ENCODE data around the gene NDUFV1.
"Not testable (repeated sequence)": the region's sequence is repeated elsewhere in the genome, so short reads cannot be mapped to it uniquely, and the experiment has no call there.

- not testable (repeated sequence) for TF ChIP-seq CTCF, POLR2A (IDR thresholded peaks at IDR 0.05)
Measured at GRCh38 chr11:67563705-67564114, 43.0 kb upstream of the NDUFV1 start.
